PC-9 (cell line): ENCODE measurements around the gene KRT38. TPM values are rescaled to one million over a fixed set of nuclear protein-coding genes. Genes with fewer than 3 reads are reported as not detected.

Source experiments
- BruUV-seq: library from RNA; stranded (reverse); fragments of 400-500 nt; replicated peaks from 2 replicates; lab custom pipeline; 2021; lab: Mats Ljungman, UMichigan
- CTCF ChIA-PET: fragments of 300-600 bp; sonication (Branson Sonifier 250); formaldehyde crosslinking; loops from one replicate; lab custom pipeline; 2022; ENCODE audit warnings: antibody characterized with exemption; lab: Charles Lee
- POLR2A ChIA-PET: fragments of 300-600 bp; sonication (Branson Sonifier 250); formaldehyde crosslinking; loops from one replicate; lab custom pipeline; 2022; ENCODE audit warnings: antibody characterized with exemption; ENCODE audit not compliant: unreplicated experiment; lab: Charles Lee
- DNase-seq, 2 experiments: peaks; one replicate each; pipeline versions ENCODE4 v3.0.0 to v3.0.0-alpha.2; 2015 to 2022; ENCODE audit warnings: mixed read lengths in 1 of 2
- H2AFZ ChIP-seq: fragments of 200-600 bp; sonication (generic); 2 replicates; pipeline ENCODE4 v1.8.1; 2017; ENCODE audit warnings: antibody characterized with exemption
- H3F3A ChIP-seq: fragments of 200-600 bp; sonication (generic); 2 replicates; pipeline ENCODE4 v1.8.1; 2017; ENCODE audit warnings: antibody characterized with exemption, mild to moderate bottlenecking, low read depth; ENCODE audit not compliant: insufficient read depth
- H3K27ac ChIP-seq: fragments of 200-600 bp; sonication (generic); 2 replicates; pipeline ENCODE4 v1.6.1; 2016; ENCODE audit warnings: mixed run types
- H3K27me3 ChIP-seq: fragments of 200-600 bp; sonication (generic); 2 replicates; pipeline ENCODE4 v1.6.1; 2016; ENCODE audit warnings: low read depth, mixed run types; ENCODE audit not compliant: insufficient read depth
- H3K36me3 ChIP-seq: fragments of 200-600 bp; sonication (generic); 2 replicates; pipeline ENCODE4 v1.6.1; 2016; ENCODE audit warnings: low read depth, mixed run types
- H3K4me1 ChIP-seq: fragments of 200-600 bp; sonication (generic); replicated peaks from 2 replicates; pipeline ENCODE4 v1.6.1; 2016; ENCODE audit warnings: mixed run types; ENCODE audit not compliant: insufficient read depth
- H3K4me2 ChIP-seq: fragments of 200-600 bp; sonication (generic); 2 replicates; pipeline ENCODE4 v1.6.1; 2017; ENCODE audit warnings: mixed run types
- H3K4me3 ChIP-seq: fragments of 200-600 bp; sonication (generic); 2 replicates; pipeline ENCODE4 v1.6.1; 2016; ENCODE audit warnings: mixed run types
- H3K79me2 ChIP-seq: fragments of 200-600 bp; sonication (generic); 2 replicates; pipeline ENCODE4 v1.6.1; 2017; ENCODE audit warnings: low read depth, mixed run types
- H3K9me2 ChIP-seq: fragments of 200-600 bp; sonication (generic); 2 replicates; pipeline ENCODE4 v1.8.1; 2017; ENCODE audit warnings: mild to moderate bottlenecking; ENCODE audit not compliant: insufficient read depth
- H3K9me3 ChIP-seq: fragments of 200-600 bp; sonication (generic); 2 replicates; pipeline ENCODE4 v1.8.1; 2016; ENCODE audit warnings: low read depth; ENCODE audit not compliant: insufficient read depth
- H4K20me1 ChIP-seq: fragments of 200-600 bp; sonication (generic); 2 replicates; pipeline ENCODE4 v1.8.1; 2017; ENCODE audit not compliant: insufficient read depth
- EZH2 ChIP-seq: fragments of 200-600 bp; sonication (generic); IDR thresholded peaks from 2 replicates; pipeline ENCODE4 v1.8.0; 2017; ENCODE audit warnings: antibody characterized with exemption, low read depth
- intact Hi-C: fragments of 100-400 bp; cut with micrococcal nuclease; formaldehyde crosslinking; loops from one replicate; pipeline ENCODE4 v1.10.0; 2022; ENCODE audit not compliant: unreplicated experiment
- total RNA-seq: library from RNA; stranded (reverse); gene quantifications from 2 replicates; pipeline ENCODE4 v1.2.3, GENCODE V29; 2021
- TF ChIP-seq, protein P1 (sequence below): fragments of 200-600 bp; sonication (generic); conservative IDR thresholded peaks from 2 replicates; pipeline ENCODE4 v1.6.1; 2017; ENCODE audit warnings: mixed run types, antibody characterized with exemption, mild to moderate bottlenecking, moderate library complexity

The KRT38 gene
- total RNA-seq, 1 experiment from 2014 or later = not detected

DNA sequence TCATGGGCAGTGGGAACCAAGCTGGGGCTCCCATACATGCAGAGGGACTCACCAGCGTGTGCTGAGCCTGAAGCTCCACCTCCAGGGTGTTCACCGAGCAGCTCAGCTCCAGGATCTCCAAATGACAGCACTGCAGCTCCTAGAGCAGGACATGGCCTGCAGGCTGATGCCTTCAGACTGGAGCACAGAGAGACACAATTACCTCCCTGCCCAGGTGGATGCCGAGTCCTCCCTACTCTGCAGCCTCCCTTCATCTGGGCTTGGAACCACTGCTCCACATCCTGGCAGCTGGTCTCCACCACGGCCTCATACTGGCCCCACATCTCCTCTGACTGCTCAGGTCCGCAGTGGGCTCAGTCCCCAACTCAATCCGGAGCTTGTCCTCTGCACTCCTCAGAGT is 8.2 kb upstream of the KRT38 start:
- Histone ChIP-seq H2AFZ (no peak overlapping the region), H4K20me1 (no peaks in the 10 kb centered on the region), H3F3A (no peaks in the 10 kb centered on the region), H3K4me3 (no peak overlapping the region), H3K27me3 (no peaks in the 10 kb centered on the region), H3K4me1 (no peaks in the 10 kb centered on the region), H3K36me3 (no peaks in the 10 kb centered on the region), H3K9me2 (no peaks in the 10 kb centered on the region), H3K27ac (no peak overlapping the region), H3K4me2 (no peak overlapping the region), H3K9me3 (peaks cover 8% of the 10 kb centered on the region; the same call in 1 of the 2 replicates), H3K79me2 (no peaks in the 10 kb centered on the region)
- ChIA-PET POLR2A (no interaction called here), CTCF (no interaction called here)
- BruUV-seq = no TSS peak
- DNase-seq = no peak
- intact Hi-C loops = no loop called here
- TF ChIP-seq EZH2 = no peak
- TF ChIP-seq, protein P1, sequence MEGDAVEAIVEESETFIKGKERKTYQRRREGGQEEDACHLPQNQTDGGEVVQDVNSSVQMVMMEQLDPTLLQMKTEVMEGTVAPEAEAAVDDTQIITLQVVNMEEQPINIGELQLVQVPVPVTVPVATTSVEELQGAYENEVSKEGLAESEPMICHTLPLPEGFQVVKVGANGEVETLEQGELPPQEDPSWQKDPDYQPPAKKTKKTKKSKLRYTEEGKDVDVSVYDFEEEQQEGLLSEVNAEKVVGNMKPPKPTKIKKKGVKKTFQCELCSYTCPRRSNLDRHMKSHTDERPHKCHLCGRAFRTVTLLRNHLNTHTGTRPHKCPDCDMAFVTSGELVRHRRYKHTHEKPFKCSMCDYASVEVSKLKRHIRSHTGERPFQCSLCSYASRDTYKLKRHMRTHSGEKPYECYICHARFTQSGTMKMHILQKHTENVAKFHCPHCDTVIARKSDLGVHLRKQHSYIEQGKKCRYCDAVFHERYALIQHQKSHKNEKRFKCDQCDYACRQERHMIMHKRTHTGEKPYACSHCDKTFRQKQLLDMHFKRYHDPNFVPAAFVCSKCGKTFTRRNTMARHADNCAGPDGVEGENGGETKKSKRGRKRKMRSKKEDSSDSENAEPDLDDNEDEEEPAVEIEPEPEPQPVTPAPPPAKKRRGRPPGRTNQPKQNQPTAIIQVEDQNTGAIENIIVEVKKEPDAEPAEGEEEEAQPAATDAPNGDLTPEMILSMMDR = no peak

DNA sequence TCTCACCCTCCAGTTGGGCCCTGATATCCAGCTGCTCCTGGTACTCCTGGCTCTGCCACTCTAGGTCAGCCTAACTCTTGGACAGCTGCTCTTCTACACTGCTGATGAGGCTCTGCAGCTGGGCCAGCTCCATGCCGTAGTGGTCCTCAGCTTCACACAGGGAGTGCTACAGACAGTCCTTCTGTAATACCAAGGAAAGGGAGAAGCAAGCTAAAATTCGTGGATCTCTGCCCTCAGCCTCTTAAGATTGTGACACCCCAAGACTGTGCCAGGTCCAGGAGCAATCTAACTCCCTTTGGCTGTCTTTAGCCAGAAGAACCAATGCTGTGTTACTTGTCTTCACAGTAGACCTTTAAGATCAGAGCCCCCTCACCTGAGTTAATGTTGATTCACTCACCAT is 7.7 kb upstream of the KRT38 start:
- Histone ChIP-seq H3K36me3 (no peaks in the 10 kb centered on the region), H3K9me2 (no peaks in the 10 kb centered on the region), H3K4me2 (no peak overlapping the region), H3K4me3 (no peak overlapping the region), H3K79me2 (no peaks in the 10 kb centered on the region), H3K27me3 (no peaks in the 10 kb centered on the region), H3F3A (no peaks in the 10 kb centered on the region), H3K27ac (no peak overlapping the region), H3K9me3 (peaks cover 8% of the 10 kb centered on the region; the same call in 1 of the 2 replicates), H2AFZ (no peak overlapping the region), H3K4me1 (no peaks in the 10 kb centered on the region), H4K20me1 (no peaks in the 10 kb centered on the region)
- ChIA-PET CTCF (no interaction called here), POLR2A (no interaction called here)
- intact Hi-C loops = no loop called here
- no peak for TF ChIP-seq EZH2
- TF ChIP-seq, protein P1 = no peak
- DNase-seq = no peak
- BruUV-seq = no TSS peak

DNA sequence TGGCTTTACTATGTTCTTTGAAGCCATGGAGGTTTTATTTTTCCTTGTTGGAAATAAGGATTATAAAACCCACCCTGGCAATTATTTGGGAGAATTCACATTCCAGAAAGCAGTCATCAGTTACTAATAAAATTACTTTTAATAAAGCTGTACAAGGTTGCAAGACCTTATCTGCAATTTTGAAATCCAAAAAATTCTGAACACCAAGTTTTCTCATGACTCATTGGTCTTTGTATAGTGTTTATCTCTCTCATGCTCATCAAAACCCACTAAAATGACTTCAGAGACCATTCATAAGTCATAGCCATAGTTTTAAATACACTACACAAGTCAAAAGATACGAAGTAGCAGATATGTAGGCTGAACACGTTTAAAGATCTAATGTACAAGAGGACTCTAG is 6.0 kb upstream of the KRT38 start:
- no peak for TF ChIP-seq EZH2
- TF ChIP-seq, protein P1 = no peak
- CTCF ChIA-PET = no interaction called here
- Histone ChIP-seq H4K20me1 (no peaks in the 10 kb centered on the region), H3K79me2 (no peaks in the 10 kb centered on the region), H3K4me1 (no peaks in the 10 kb centered on the region), H3K4me2 (no peak overlapping the region), H3K4me3 (no peak overlapping the region), H3K27ac (no peak overlapping the region), H3F3A (no peaks in the 10 kb centered on the region), H3K36me3 (no peaks in the 10 kb centered on the region), H3K9me2 (no peaks in the 10 kb centered on the region), H2AFZ (no peak overlapping the region), H3K27me3 (no peaks in the 10 kb centered on the region), H3K9me3 (peaks cover 8% of the 10 kb centered on the region; the same call in 1 of the 2 replicates)
- no TSS peak for BruUV-seq
- intact Hi-C loops = no loop called here
- POLR2A ChIA-PET = interaction anchor here (0.6 kb wide), 1 partner anchor 47 kb away, joined by 6 read pairs; no protein-coding TSS in a partner anchor
- DNase-seq = no peak
